IMR-90 (cell line): ENCODE measurements around the gene DBH. TPM values are rescaled to one million over a fixed set of nuclear protein-coding genes. Genes with fewer than 3 reads are reported as not detected.

Experiments used
- ATAC-seq: fragments of 200-7000 bp; cut with Tn5 transposase; 2 replicates; pipeline ENCODE4 v1.9.1; 2020; ENCODE audit warnings: low read depth, mild to moderate bottlenecking, moderate library complexity
- BruUV-seq: library from RNA; stranded (reverse); fragments of 400-500 nt; replicated peaks from 2 replicates; lab custom pipeline; 2021; lab: Mats Ljungman, UMichigan
- CTCF ChIA-PET: fragments of 300-600 bp; formaldehyde crosslinking; extraction: SDS; loops from one replicate; lab custom pipeline; 2021; ENCODE audit warnings: antibody characterized with exemption; lab: Yijun Ruan, JAX
- POLR2A ChIA-PET: fragments of 300-600 bp; sonication (Branson Sonifier 250); formaldehyde crosslinking; loops from one replicate; lab custom pipeline; 2022; ENCODE audit warnings: antibody characterized with exemption; ENCODE audit not compliant: unreplicated experiment; lab: Charles Lee
- DNase-seq: peaks from one replicate; pipeline ENCODE4 v3.0.0; 2013
- H2AFZ ChIP-seq: replicated peaks from 2 replicates; pipeline ENCODE3; 2013; ENCODE audit warnings: low read length, mild to moderate bottlenecking; ENCODE audit not compliant: poor library complexity
- H2AK5ac ChIP-seq: 2 replicates; pipeline ENCODE4 v1.6.1; 2013; ENCODE audit warnings: low read depth, low read length, inconsistent platforms
- H2AK9ac ChIP-seq: replicated peaks from 2 replicates; pipeline ENCODE3; 2013; ENCODE audit warnings: mild to moderate bottlenecking, low read depth, low read length, moderate library complexity; ENCODE audit not compliant: poor library complexity
- H2BK120ac ChIP-seq: 2 replicates; pipeline ENCODE4 v1.6.1; 2013; ENCODE audit warnings: low read depth, low read length, inconsistent platforms
- H2BK15ac ChIP-seq: 3 replicates; pipeline ENCODE4 v1.6.1; 2013; ENCODE audit warnings: low read depth, low read length, inconsistent platforms
- H2BK20ac ChIP-seq: 2 replicates; pipeline ENCODE4 v1.6.1; 2013; ENCODE audit warnings: low read depth, mild to moderate bottlenecking, inconsistent platforms, low read length, moderate library complexity
- H2BK5ac ChIP-seq: 2 replicates; pipeline ENCODE4 v1.6.1; 2013; ENCODE audit warnings: mild to moderate bottlenecking, low read depth, low read length, inconsistent platforms; ENCODE audit not compliant: poor library complexity, severe bottlenecking
- H3K14ac ChIP-seq: replicated peaks from 2 replicates; pipeline ENCODE4 v1.6.1; 2013; ENCODE audit warnings: low read depth, low read length, inconsistent platforms
- H3K18ac ChIP-seq: 2 replicates; pipeline ENCODE4 v1.6.1; 2013; ENCODE audit warnings: low read depth, low read length, control low read depth
- H3K23ac ChIP-seq: 2 replicates; pipeline ENCODE4 v1.6.1; 2013; ENCODE audit warnings: low read depth, low read length, inconsistent platforms
- H3K27ac ChIP-seq: 2 replicates; pipeline ENCODE4 v1.5.1; 2013; ENCODE audit warnings: mild to moderate bottlenecking, control low read depth, low read length; ENCODE audit not compliant: insufficient read depth
- H3K27me3 ChIP-seq: 2 replicates; pipeline ENCODE4 v1.6.1; 2013; ENCODE audit warnings: low read length; ENCODE audit not compliant: control insufficient read depth, insufficient read depth
- H3K36me3 ChIP-seq: 2 replicates; pipeline ENCODE4 v1.6.1; 2013; ENCODE audit warnings: low read length, mixed read lengths; ENCODE audit not compliant: control insufficient read depth, insufficient read depth
- H3K4ac ChIP-seq: 2 replicates; pipeline ENCODE4 v1.6.1; 2013; ENCODE audit warnings: low read depth, low read length, inconsistent platforms
- H3K4me1 ChIP-seq: 2 replicates; pipeline ENCODE4 v1.6.1; 2013; ENCODE audit warnings: low read length, mixed read lengths; ENCODE audit not compliant: control insufficient read depth, insufficient read depth
- H3K4me2 ChIP-seq: 2 replicates; pipeline ENCODE4 v1.6.1; 2013; ENCODE audit warnings: low read depth, mild to moderate bottlenecking, control low read depth, low read length, moderate library complexity
- H3K4me3 ChIP-seq: 2 replicates; pipeline ENCODE4 v1.5.1; 2013; ENCODE audit warnings: low read depth, mild to moderate bottlenecking, control low read depth, low read length, moderate library complexity; ENCODE audit not compliant: insufficient read depth
- H3K56ac ChIP-seq: 2 replicates; pipeline ENCODE4 v1.6.1; 2013; ENCODE audit warnings: low read length, inconsistent platforms; ENCODE audit not compliant: insufficient read depth; ENCODE audit errors: extremely low read depth
- H3K79me1 ChIP-seq, 2 experiments: 2 replicates each; pipeline ENCODE4 v1.6.1; 2013; ENCODE audit warnings: low read length in 2 of 2, inconsistent platforms in 1 of 2, low read depth in 1 of 2
- H3K9ac ChIP-seq: 2 replicates; pipeline ENCODE4 v1.6.1; 2013; ENCODE audit warnings: low read depth, low read length, control low read depth
- H3K9me1 ChIP-seq: 2 replicates; pipeline ENCODE4 v1.6.1; 2013; ENCODE audit warnings: low read length, inconsistent platforms; ENCODE audit not compliant: insufficient read depth
- H3K9me3 ChIP-seq: 2 replicates; pipeline ENCODE4 v1.6.1; 2013; ENCODE audit warnings: low read length; ENCODE audit not compliant: control insufficient read depth, insufficient read depth
- H4K20me1 ChIP-seq: 2 replicates; pipeline ENCODE4 v1.6.1; 2013; ENCODE audit warnings: low read length, inconsistent platforms; ENCODE audit not compliant: insufficient read depth
- H4K5ac ChIP-seq: 2 replicates; pipeline ENCODE4 v1.6.1; 2013; ENCODE audit warnings: mild to moderate bottlenecking, low read depth, low read length, control low read depth
- H4K8ac ChIP-seq, 2 experiments: 2 replicates each; pipeline ENCODE4 v1.6.1; 2013; ENCODE audit warnings: low read depth in 2 of 2, low read length in 2 of 2, control low read depth in 1 of 2, inconsistent platforms in 1 of 2
- H4K91ac ChIP-seq: 2 replicates; pipeline ENCODE4 v1.6.1; 2013; ENCODE audit warnings: low read depth, low read length, inconsistent platforms; ENCODE audit not compliant: insufficient read depth
- BHLHE40 ChIP-seq: fragments of 150-350 bp; IDR thresholded peaks from 2 replicates; pipeline ENCODE4 v1.6.1; 2016; ENCODE audit warnings: mild to moderate bottlenecking, low read depth, low read length
- CEBPB ChIP-seq: IDR thresholded peaks from 2 replicates; pipeline ENCODE4 v1.6.1; 2012; ENCODE audit warnings: low read depth, low read length, improper control_type of control experiment
- CHD1 ChIP-seq: IDR thresholded peaks from 2 replicates; pipeline ENCODE4 v1.6.1; 2012; ENCODE audit warnings: low read depth, low read length, improper control_type of control experiment
- CTCF ChIP-seq: conservative IDR thresholded peaks from 2 replicates; pipeline ENCODE4 v1.5.1; 2012; ENCODE audit warnings: mild to moderate bottlenecking, low read depth, low read length, improper control_type of control experiment
- ELK1 ChIP-seq: fragments of 150-350 bp; IDR thresholded peaks from 2 replicates; pipeline ENCODE4 v1.6.1; 2016; ENCODE audit warnings: low read depth, mild to moderate bottlenecking, low read length, moderate library complexity, borderline replicate concordance
- FOS ChIP-seq: fragments of 150-350 bp; IDR thresholded peaks from 2 replicates; pipeline ENCODE4 v1.6.1; 2016; ENCODE audit warnings: low read depth, low read length
- MAFK ChIP-seq: IDR thresholded peaks from 2 replicates; pipeline ENCODE4 v1.6.1; 2012; ENCODE audit warnings: low read depth, low read length, improper control_type of control experiment
- MXI1 ChIP-seq: IDR thresholded peaks from 2 replicates; pipeline ENCODE4 v1.6.1; 2012; ENCODE audit warnings: low read depth, mild to moderate bottlenecking, low read length, moderate library complexity, borderline replicate concordance
- NFE2L2 ChIP-seq: fragments of 150-350 bp; IDR thresholded peaks from 2 replicates; pipeline ENCODE4 v1.6.1; 2016; ENCODE audit warnings: low read depth, mild to moderate bottlenecking, low read length
- POLR2A ChIP-seq: IDR thresholded peaks from 2 replicates; pipeline ENCODE4 v1.6.1; 2012; ENCODE audit warnings: mild to moderate bottlenecking, low read depth, low read length
- RAD21 ChIP-seq: IDR thresholded peaks from 2 replicates; pipeline ENCODE4 v1.6.1; 2012; ENCODE audit warnings: low read length, improper control_type of control experiment
- RCOR1 ChIP-seq: IDR thresholded peaks from 2 replicates; pipeline ENCODE4 v1.6.1; 2012; ENCODE audit warnings: mild to moderate bottlenecking, low read length, improper control_type of control experiment; ENCODE audit not compliant: insufficient replicate concordance
- SMC3 ChIP-seq: fragments of 150-350 bp; IDR thresholded peaks from 2 replicates; pipeline ENCODE4 v1.6.1; 2016; ENCODE audit warnings: low read depth, mild to moderate bottlenecking, antibody characterized with exemption, low read length, moderate library complexity
- WGBS, 2 experiments: methylation state at CpG; one replicate each; pipeline versions ENCODE4 v1.1.5 to v1.1.7; 2013; ENCODE audit warnings: missing lambda C conversion rate in 2 of 2; ENCODE audit not compliant: insufficient read length in 1 of 2; ENCODE audit errors: extremely low coverage in 2 of 2; 5-methylcytosine and 5-hydroxymethylcytosine counted together
- dilution Hi-C: fragments of 300-500 bp; cut with HindIII; formaldehyde crosslinking; loops from one replicate; pipeline ENCODE4 v1.14.3; 2018; ENCODE audit warnings: low sequenced_read_pairs; ENCODE audit not compliant: unreplicated experiment
- in situ Hi-C: fragments of 300-500 bp; cut with MboI; formaldehyde crosslinking; loops from 3 replicates; pipeline ENCODE4 v1.14.3; 2019; ENCODE audit warnings: low sequenced_read_pairs, inconsistent platforms, mixed read lengths
- intact Hi-C: fragments of 100-400 bp; cut with micrococcal nuclease; formaldehyde crosslinking; loops from 2 replicates; pipeline ENCODE4 v1.10.0; 2022
- polyA plus RNA-seq, 3 experiments: library from polyadenylated mRNA; depleted of rRNA; stranded (reverse); fragments of >200 nt; gene quantifications; 2 replicates each; pipeline ENCODE4 v1.2.3, GENCODE V29; 2012; ENCODE audit warnings: low replicate concordance in 1 of 3
- total RNA-seq: library from RNA; depleted of rRNA; stranded (reverse); fragments of >200 nt; gene quantifications from 2 replicates; pipeline ENCODE4 v1.2.3, GENCODE V29; 2012

The DBH gene
- total and polyA plus RNA-seq, 2 of the 4 experiments (the other 2 are of a cell fraction), result not detected

DNA sequence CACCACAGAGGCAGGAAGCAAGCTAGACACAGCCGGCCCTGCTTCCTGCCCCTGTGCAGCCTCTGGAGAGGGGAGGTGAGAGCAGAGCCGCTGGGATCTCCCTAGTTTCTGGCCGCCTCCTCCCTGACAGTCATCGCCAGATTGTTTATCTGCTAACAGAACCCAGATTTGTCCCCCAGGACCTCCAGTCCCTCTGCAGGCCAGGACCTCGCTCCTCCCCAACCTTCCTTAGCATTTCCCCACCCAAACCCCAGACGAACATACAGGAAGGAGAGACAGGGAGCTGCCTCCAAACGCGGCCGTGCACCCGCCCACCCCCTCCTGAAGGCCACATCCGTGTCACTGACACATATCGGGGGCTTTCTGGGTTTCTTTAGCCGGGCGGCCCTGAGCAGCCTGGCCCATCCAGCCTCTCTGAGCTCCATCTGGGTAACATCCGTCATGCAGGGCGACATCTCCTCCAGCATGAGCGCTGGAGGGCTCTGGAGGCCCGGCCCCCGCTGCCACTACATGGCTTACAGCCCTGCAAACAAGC lies 47.5 kb downstream of the DBH start:
- peak overlapping the region; percentile 17 to 39; a peak in 2 of 4 replicates for H4K8ac ChIP-seq
- ChIA-PET CTCF (interaction anchor here (0.5 to 1.0 kb wide), 2 partner anchors 59 to 233 kb away, joined by 3 to 6 read pairs; no protein-coding TSS in a partner anchor), POLR2A (no interaction called here)
- ATAC-seq, result peak; percentile 42
- no peak overlapping the region for H3K4ac ChIP-seq
- no peaks in the 10 kb centered on the region for H3K36me3 ChIP-seq
- H3K9ac ChIP-seq, result no peak overlapping the region
- H3K27me3 ChIP-seq, result no peaks in the 10 kb centered on the region
- no peak overlapping the region for H3K56ac ChIP-seq
- TF ChIP-seq MAFK, result no peak
- TF ChIP-seq MXI1, result no peak
- no peak for TF ChIP-seq SMC3
- no peak for TF ChIP-seq CEBPB
- TF ChIP-seq RAD21, result no peak
- TF ChIP-seq BHLHE40, result no peak
- TF ChIP-seq ELK1, result no peak
- TF ChIP-seq NFE2L2, result no peak
- TF ChIP-seq RCOR1, result no peak
- TF ChIP-seq FOS, result no peak
- TF ChIP-seq CTCF, result no peak
- TF ChIP-seq POLR2A, result no peak
- TF ChIP-seq CHD1, result no peak
- no peak overlapping the region for H2AK5ac ChIP-seq
- intact Hi-C loops, result no loop called here
- H2BK15ac ChIP-seq, result no peak overlapping the region
- no peak overlapping the region for H3K23ac ChIP-seq
- no peak overlapping the region for H3K18ac ChIP-seq
- H2AFZ ChIP-seq, result peak overlapping the region; percentile 80
- no peaks in the 10 kb centered on the region for H3K9me1 ChIP-seq
- H2BK5ac ChIP-seq, result no peak overlapping the region
- no peaks in the 10 kb centered on the region for H3K79me1 ChIP-seq
- H3K4me3 ChIP-seq, result no peak overlapping the region
- no TSS peak for BruUV-seq
- DNase-seq, result peak; percentile 4
- no peak overlapping the region for H4K5ac ChIP-seq
- H3K9me3 ChIP-seq, result no peaks in the 10 kb centered on the region
- no peak overlapping the region for H3K14ac ChIP-seq
- dilution Hi-C loops, result no loop called here
- H3K27ac ChIP-seq, result no peak overlapping the region
- in situ Hi-C loops, result no loop called here
- 33% methylated on average over 15 of the region's 19 CpGs; no CpG with 5 or more reads in 1 of the 2 experiments for WGBS, 2 experiments
- H3K4me1 ChIP-seq, result no peaks in the 10 kb centered on the region
- no peaks in the 10 kb centered on the region for H4K20me1 ChIP-seq
- no peak overlapping the region for H2AK9ac ChIP-seq
- H3K4me2 ChIP-seq, result no peak overlapping the region
- H2BK20ac ChIP-seq, result no peak overlapping the region
- no peak overlapping the region for H4K91ac ChIP-seq
- no peak overlapping the region for H2BK120ac ChIP-seq
